ENCODE measurements around the gene PKIG.
"Not testable (repeated sequence)": the region's sequence is repeated elsewhere in the genome, so short reads cannot be mapped to it uniquely, and the experiment has no call there.

PKIG gene

GRCh38 chr20:44580581-44581268, 1.7 kb upstream of the PKIG start:
- TF ChIP-seq POLR2AphosphoS5 (IDR thresholded peaks at IDR 0.05; ENCODE audit: low read depth, low read length) (no peak), PAX5 (IDR thresholded peaks at IDR 0.05; ENCODE audit: insufficient read depth, low read length, severe bottlenecking) (no peak), POLR2A (IDR thresholded peaks at IDR 0.05; ENCODE audit: low read depth, low read length) (no peak), SPI1 (IDR thresholded peaks at IDR 0.05; ENCODE audit: low read depth, low read length) (no peak), TAF1 (IDR thresholded peaks at IDR 0.05; ENCODE audit: low read depth, low read length) (no peak), POU2F2 (IDR thresholded peaks at IDR 0.05; ENCODE audit: low read depth, low read length) (no peak)
- DNase-seq (ENCODE audit: insufficient read length, low spot score) (no peak), FAIRE-seq (peak; percentile 26)

GRCh38 chr20:44581515-44581914, 864 bp upstream of the PKIG start:
- TF ChIP-seq PAX5 (IDR thresholded peaks at IDR 0.05; ENCODE audit: insufficient read depth, low read length, severe bottlenecking) (no peak), POLR2AphosphoS5 (IDR thresholded peaks at IDR 0.05; ENCODE audit: low read depth, low read length) (no peak), POLR2A (IDR thresholded peaks at IDR 0.05; ENCODE audit: low read depth, low read length) (no peak), SPI1 (IDR thresholded peaks at IDR 0.05; ENCODE audit: low read depth, low read length) (no peak)
- no peak for FAIRE-seq

GRCh38 chr20:44583157-44583556, 778 bp downstream of the PKIG start:
- no peak for TF ChIP-seq POLR2AphosphoS5 (IDR thresholded peaks at IDR 0.05; ENCODE audit: low read depth, low read length)
- TF ChIP-seq SPI1 (IDR thresholded peaks at IDR 0.05; ENCODE audit: low read depth, low read length): no peak
- no peak for TF ChIP-seq POLR2A (IDR thresholded peaks at IDR 0.05; ENCODE audit: low read depth, low read length)
- no peak for TF ChIP-seq POU2F2 (IDR thresholded peaks at IDR 0.05; ENCODE audit: low read depth, low read length)
- no peak for TF ChIP-seq TAF1 (IDR thresholded peaks at IDR 0.05; ENCODE audit: low read depth, low read length)
- TF ChIP-seq PAX5 (IDR thresholded peaks at IDR 0.05; ENCODE audit: insufficient read depth, low read length, severe bottlenecking): no peak
- FAIRE-seq: no peak
- DNase-seq (ENCODE audit: insufficient read length, low spot score): no peak

More at GRCh38 chr20:44581515-44581914, 864 bp upstream of the PKIG start:
- no peak for DNase-seq (ENCODE audit: insufficient read length, low spot score)

GRCh38 chr20:44584162-44584561, 1.8 kb downstream of the PKIG start:
- FAIRE-seq (no peak), DNase-seq (ENCODE audit: insufficient read length, low spot score) (no peak)
- TF ChIP-seq PAX5 (IDR thresholded peaks at IDR 0.05; ENCODE audit: insufficient read depth, low read length, severe bottlenecking) (no peak), POU2F2 (IDR thresholded peaks at IDR 0.05; ENCODE audit: low read depth, low read length) (no peak), POLR2AphosphoS5 (IDR thresholded peaks at IDR 0.05; ENCODE audit: low read depth, low read length) (no peak), POLR2A (IDR thresholded peaks at IDR 0.05; ENCODE audit: low read depth, low read length) (no peak), SPI1 (IDR thresholded peaks at IDR 0.05; ENCODE audit: low read depth, low read length) (peak; percentile 56), TAF1 (IDR thresholded peaks at IDR 0.05; ENCODE audit: low read depth, low read length) (no peak)

- FAIRE-seq: peak; percentile 89
- no peak for DNase-seq (ENCODE audit: insufficient read length, low spot score)
- TF ChIP-seq TAF1 (IDR thresholded peaks at IDR 0.05; ENCODE audit: low read depth, low read length): no peak
- TF ChIP-seq SPI1 (IDR thresholded peaks at IDR 0.05; ENCODE audit: low read depth, low read length): peak; percentile 98
- peak; percentile 56; the same call in 1 of the 2 replicates for TF ChIP-seq POU2F2 (IDR thresholded peaks at IDR 0.05; ENCODE audit: low read depth, low read length)
- no peak for TF ChIP-seq POLR2A (IDR thresholded peaks at IDR 0.05; ENCODE audit: low read depth, low read length)
- TF ChIP-seq PAX5 (IDR thresholded peaks at IDR 0.05; ENCODE audit: insufficient read depth, low read length, severe bottlenecking): no peak
- no peak for TF ChIP-seq POLR2AphosphoS5 (IDR thresholded peaks at IDR 0.05; ENCODE audit: low read depth, low read length)
These were observed 2.9 kb downstream of the PKIG start for GRCh38 chr20:44585057-44585963.

GRCh38 chr20:44586289-44586911, 4.0 kb downstream of the PKIG start:
- FAIRE-seq (peak; percentile 85), DNase-seq (ENCODE audit: insufficient read length, low spot score) (no peak)
- peak; percentile 84 for TF ChIP-seq POU2F2 (IDR thresholded peaks at IDR 0.05; ENCODE audit: low read depth, low read length)
- peak; percentile 99 for TF ChIP-seq SPI1 (IDR thresholded peaks at IDR 0.05; ENCODE audit: low read depth, low read length)
- 0 out of 2 replicates have a peak, but pooled peaks have one; percentile 27 for TF ChIP-seq POLR2AphosphoS5 (IDR thresholded peaks at IDR 0.05; ENCODE audit: low read depth, low read length)
- peak; percentile 53; the same call in 1 of the 2 replicates for TF ChIP-seq TAF1 (IDR thresholded peaks at IDR 0.05; ENCODE audit: low read depth, low read length)
- TF ChIP-seq PAX5 (IDR thresholded peaks at IDR 0.05; ENCODE audit: insufficient read depth, low read length, severe bottlenecking): no peak
- 0 out of 2 replicates have a peak, but pooled peaks have one; percentile 31 for TF ChIP-seq POLR2A (IDR thresholded peaks at IDR 0.05; ENCODE audit: low read depth, low read length)

- FAIRE-seq (peak; percentile 28), DNase-seq (ENCODE audit: insufficient read length, low spot score) (no peak)
- no peak for TF ChIP-seq PAX5 (IDR thresholded peaks at IDR 0.05; ENCODE audit: insufficient read depth, low read length, severe bottlenecking)
- no peak for TF ChIP-seq POLR2A (IDR thresholded peaks at IDR 0.05; ENCODE audit: low read depth, low read length)
- TF ChIP-seq SPI1 (IDR thresholded peaks at IDR 0.05; ENCODE audit: low read depth, low read length): peak; percentile 78
- TF ChIP-seq TAF1 (IDR thresholded peaks at IDR 0.05; ENCODE audit: low read depth, low read length): no peak
- no peak for TF ChIP-seq POLR2AphosphoS5 (IDR thresholded peaks at IDR 0.05; ENCODE audit: low read depth, low read length)
- TF ChIP-seq POU2F2 (IDR thresholded peaks at IDR 0.05; ENCODE audit: low read depth, low read length): peak; percentile 60; the same call in 1 of the 2 replicates
These were observed 4.9 kb downstream of the PKIG start for GRCh38 chr20:44587035-44587980.

- DNase-seq (ENCODE audit: insufficient read length, low spot score); FAIRE-seq: not testable (repeated sequence)
These were observed 5.9 kb downstream of the PKIG start for GRCh38 chr20:44588321-44588720.

Measured in GM12891 (cell line).